ENCODE measurements around the gene NOP16. TPM values are rescaled to one million over a fixed set of nuclear protein-coding genes. Genes with fewer than 3 reads are reported as not detected.

NOP16 gene
- total and polyA plus RNA-seq, 2 of the 13 experiments (the other 11 are each of a cell fraction or from before 2014, with no cell fraction given), result 43.3 to 48.4 TPM

GRCh38 chr5:176361437-176362232, 26.8 kb downstream of the NOP16 start, which contains the start of gene KIAA1191 (continued):
- peak; percentile 92 for TF ChIP-seq RBFOX2 (IDR thresholded peaks at IDR 0.05; ENCODE audit: low read depth, low read length)
- TF ChIP-seq PRPF4 (IDR thresholded peaks at IDR 0.05; ENCODE audit: low read depth, low read length, poor library complexity, severe bottlenecking), result no peak
- 0 out of 2 replicates have a peak, but pooled peaks have one; percentile 50 for TF ChIP-seq NKX3-1 (CRISPR knock-in tag; IDR thresholded peaks at IDR 0.05)
- TF ChIP-seq SIN3A (IDR thresholded peaks at IDR 0.05; ENCODE audit: borderline replicate concordance, low read depth, low read length), result 0 out of 2 replicates have a peak, but pooled peaks have one; percentile 94
- 0 out of 2 replicates have a peak, but pooled peaks have one; percentile 8 for TF ChIP-seq ZFP90 (CRISPR knock-in tag; IDR thresholded peaks at IDR 0.05; ENCODE audit: borderline replicate concordance)
- peak; percentile 77; the same call in 1 of the 2 replicates for TF ChIP-seq ZNF776 (CRISPR knock-in tag; IDR thresholded peaks at IDR 0.05)
- peak; percentile 93 for TF ChIP-seq UBTF (CRISPR knock-in tag; IDR thresholded peaks at IDR 0.05)
- TF ChIP-seq POLR2AphosphoS2 (IDR thresholded peaks at IDR 0.05; ENCODE audit: low read depth, low read length), result peak; percentile 68; the same call in 1 of the 2 replicates
- peak; percentile 72; the same call in 1 of the 2 replicates for TF ChIP-seq MIER3 (CRISPR knock-in tag; IDR thresholded peaks at IDR 0.05; ENCODE audit: borderline replicate concordance)
- TF ChIP-seq ZNF780A (CRISPR knock-in tag; IDR thresholded peaks at IDR 0.05), result 0 out of 2 replicates have a peak, but pooled peaks have one; percentile 66
- TF ChIP-seq MAFG (CRISPR knock-in tag; IDR thresholded peaks at IDR 0.05), result no peak
- TF ChIP-seq ZNF451 (CRISPR knock-in tag; IDR thresholded peaks at IDR 0.05), result peak; percentile 90
- peak; percentile 88; the same call in 1 of the 2 replicates for TF ChIP-seq FOXK1 (CRISPR knock-in tag; IDR thresholded peaks at IDR 0.05; ENCODE audit: borderline replicate concordance, low read depth)
- TF ChIP-seq THYN1 (CRISPR knock-in tag; IDR thresholded peaks at IDR 0.05; ENCODE audit: borderline replicate concordance, low read depth), result no peak
- peak; percentile 90 for TF ChIP-seq ARNT2 (CRISPR knock-in tag; IDR thresholded peaks at IDR 0.05; ENCODE audit: low read depth)
- no peak for TF ChIP-seq ZNF782 (CRISPR knock-in tag; IDR thresholded peaks at IDR 0.05; ENCODE audit: borderline replicate concordance)
- no peak for TF ChIP-seq CEBPZ (IDR thresholded peaks at IDR 0.05; ENCODE audit: low read length)
- no peak for TF ChIP-seq SATB2 (CRISPR knock-in tag; IDR thresholded peaks at IDR 0.05)
- TF ChIP-seq RORA (CRISPR knock-in tag; IDR thresholded peaks at IDR 0.05), result no peak
- TF ChIP-seq MLLT10 (CRISPR knock-in tag; IDR thresholded peaks at IDR 0.05), result no peak
- TF ChIP-seq MYC (CRISPR knock-in tag; IDR thresholded peaks at IDR 0.05; ENCODE audit: borderline replicate concordance), result peak; percentile 67; the same call in 1 of the 2 replicates
- no peak for TF ChIP-seq PCBP2 (optimal IDR thresholded peaks at IDR 0.05; ENCODE audit: low read depth, low read length, poor library complexity, severe bottlenecking)
- TF ChIP-seq GATAD1 (CRISPR knock-in tag; IDR thresholded peaks at IDR 0.05), result peak; percentile 89
